ENCODE data around the gene MZB1. TPM values are rescaled to one million over a fixed set of nuclear protein-coding genes. Genes with fewer than 3 reads are reported as not detected.

The MZB1 gene
- total and polyA plus RNA-seq, 2 of the 13 experiments (the other 11 are each of a cell fraction or from before 2014, with no cell fraction given): 0.31 to 0.40 TPM

DNA sequence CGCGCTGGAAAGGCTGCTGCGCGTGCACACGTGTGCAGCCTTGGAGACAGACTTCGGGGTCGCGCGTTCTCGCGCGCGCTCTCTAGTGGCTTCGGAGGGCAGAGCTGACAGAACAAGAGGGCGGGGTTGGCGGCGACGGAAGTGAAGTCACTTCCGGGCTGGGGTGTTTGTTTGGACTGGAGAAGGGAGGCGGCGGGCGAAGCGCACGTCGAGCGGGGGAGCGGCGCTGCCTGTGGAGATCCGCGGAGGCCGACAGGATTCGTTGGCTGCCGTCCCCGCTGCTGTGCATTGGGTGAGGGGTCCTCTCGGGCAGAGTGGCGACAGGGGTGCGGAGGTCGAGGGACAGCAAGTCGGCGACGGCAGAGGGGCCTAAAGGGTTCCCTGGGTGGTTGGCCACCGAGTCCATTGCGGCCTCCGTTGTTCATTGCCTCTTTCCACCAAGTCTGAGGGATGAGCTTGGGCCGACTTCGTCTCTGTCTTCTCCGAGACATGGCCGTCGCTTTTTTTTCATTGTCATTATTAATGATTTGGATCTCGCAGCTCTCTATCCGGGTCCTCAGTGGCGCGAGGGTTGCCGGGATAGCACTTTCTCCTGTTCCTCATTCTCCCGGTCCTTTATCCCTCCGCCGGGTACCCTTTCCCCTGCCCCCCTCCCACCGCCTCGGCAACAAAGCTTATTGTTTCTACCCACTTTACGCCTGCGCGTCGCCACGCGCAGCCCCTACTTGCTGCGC is 47.9 kb downstream of the MZB1 start, which contains the start of gene PAIP2 (continued):
- peak; percentile 79 for TF ChIP-seq ZNF143 (CRISPR knock-in tag; IDR thresholded peaks at IDR 0.05)
- no peak; the same call in 1 of the 2 replicates for TF ChIP-seq ZNF292 (CRISPR knock-in tag; IDR thresholded peaks at IDR 0.05; ENCODE audit: borderline replicate concordance, low read depth)
- TF ChIP-seq, protein P1, sequence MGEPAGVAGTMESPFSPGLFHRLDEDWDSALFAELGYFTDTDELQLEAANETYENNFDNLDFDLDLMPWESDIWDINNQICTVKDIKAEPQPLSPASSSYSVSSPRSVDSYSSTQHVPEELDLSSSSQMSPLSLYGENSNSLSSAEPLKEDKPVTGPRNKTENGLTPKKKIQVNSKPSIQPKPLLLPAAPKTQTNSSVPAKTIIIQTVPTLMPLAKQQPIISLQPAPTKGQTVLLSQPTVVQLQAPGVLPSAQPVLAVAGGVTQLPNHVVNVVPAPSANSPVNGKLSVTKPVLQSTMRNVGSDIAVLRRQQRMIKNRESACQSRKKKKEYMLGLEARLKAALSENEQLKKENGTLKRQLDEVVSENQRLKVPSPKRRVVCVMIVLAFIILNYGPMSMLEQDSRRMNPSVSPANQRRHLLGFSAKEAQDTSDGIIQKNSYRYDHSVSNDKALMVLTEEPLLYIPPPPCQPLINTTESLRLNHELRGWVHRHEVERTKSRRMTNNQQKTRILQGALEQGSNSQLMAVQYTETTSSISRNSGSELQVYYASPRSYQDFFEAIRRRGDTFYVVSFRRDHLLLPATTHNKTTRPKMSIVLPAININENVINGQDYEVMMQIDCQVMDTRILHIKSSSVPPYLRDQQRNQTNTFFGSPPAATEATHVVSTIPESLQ (CRISPR knock-in tag; conservative IDR thresholded peaks at IDR 0.05): no peak
- TF ChIP-seq, protein P2, sequence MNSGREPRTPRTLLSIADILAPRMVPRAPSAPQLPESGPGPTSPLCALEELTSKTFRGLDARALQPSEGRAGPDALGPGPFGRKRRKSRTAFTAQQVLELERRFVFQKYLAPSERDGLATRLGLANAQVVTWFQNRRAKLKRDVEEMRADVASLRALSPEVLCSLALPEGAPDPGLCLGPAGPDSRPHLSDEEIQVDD (CRISPR knock-in tag; IDR thresholded peaks at IDR 0.05; ENCODE audit: borderline replicate concordance): peak; percentile 66; the same call in 1 of the 2 replicates
- TF ChIP-seq, protein P3, sequence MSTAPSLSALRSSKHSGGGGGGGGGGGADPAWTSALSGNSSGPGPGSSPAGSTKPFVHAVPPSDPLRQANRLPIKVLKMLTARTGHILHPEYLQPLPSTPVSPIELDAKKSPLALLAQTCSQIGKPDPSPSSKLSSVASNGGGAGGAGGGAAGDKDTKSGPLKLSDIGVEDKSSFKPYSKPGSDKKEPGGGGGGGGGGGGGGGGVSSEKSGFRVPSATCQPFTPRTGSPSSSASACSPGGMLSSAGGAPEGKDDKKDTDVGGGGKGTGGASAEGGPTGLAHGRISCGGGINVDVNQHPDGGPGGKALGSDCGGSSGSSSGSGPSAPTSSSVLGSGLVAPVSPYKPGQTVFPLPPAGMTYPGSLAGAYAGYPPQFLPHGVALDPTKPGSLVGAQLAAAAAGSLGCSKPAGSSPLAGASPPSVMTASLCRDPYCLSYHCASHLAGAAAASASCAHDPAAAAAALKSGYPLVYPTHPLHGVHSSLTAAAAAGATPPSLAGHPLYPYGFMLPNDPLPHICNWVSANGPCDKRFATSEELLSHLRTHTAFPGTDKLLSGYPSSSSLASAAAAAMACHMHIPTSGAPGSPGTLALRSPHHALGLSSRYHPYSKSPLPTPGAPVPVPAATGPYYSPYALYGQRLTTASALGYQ (CRISPR knock-in tag; IDR thresholded peaks at IDR 0.05): no peak; the same call in 1 of the 2 replicates
- TF ChIP-seq, protein P4, sequence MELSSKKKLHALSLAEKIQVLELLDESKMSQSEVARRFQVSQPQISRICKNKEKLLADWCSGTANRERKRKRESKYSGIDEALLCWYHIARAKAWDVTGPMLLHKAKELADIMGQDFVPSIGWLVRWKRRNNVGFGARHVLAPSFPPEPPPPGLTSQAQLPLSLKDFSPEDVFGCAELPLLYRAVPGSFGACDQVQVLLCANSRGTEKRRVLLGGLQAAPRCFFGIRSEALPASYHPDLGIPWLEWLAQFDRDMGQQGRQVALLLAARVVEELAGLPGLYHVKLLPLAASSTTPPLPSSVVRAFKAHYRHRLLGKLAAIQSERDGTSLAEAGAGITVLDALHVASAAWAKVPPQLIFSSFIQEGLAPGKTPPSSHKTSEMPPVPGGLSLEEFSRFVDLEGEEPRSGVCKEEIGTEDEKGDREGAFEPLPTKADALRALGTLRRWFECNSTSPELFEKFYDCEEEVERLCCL (CRISPR knock-in tag; IDR thresholded peaks at IDR 0.05; ENCODE audit: borderline replicate concordance): no peak; the same call in 1 of the 2 replicates
- TF ChIP-seq, protein P5, sequence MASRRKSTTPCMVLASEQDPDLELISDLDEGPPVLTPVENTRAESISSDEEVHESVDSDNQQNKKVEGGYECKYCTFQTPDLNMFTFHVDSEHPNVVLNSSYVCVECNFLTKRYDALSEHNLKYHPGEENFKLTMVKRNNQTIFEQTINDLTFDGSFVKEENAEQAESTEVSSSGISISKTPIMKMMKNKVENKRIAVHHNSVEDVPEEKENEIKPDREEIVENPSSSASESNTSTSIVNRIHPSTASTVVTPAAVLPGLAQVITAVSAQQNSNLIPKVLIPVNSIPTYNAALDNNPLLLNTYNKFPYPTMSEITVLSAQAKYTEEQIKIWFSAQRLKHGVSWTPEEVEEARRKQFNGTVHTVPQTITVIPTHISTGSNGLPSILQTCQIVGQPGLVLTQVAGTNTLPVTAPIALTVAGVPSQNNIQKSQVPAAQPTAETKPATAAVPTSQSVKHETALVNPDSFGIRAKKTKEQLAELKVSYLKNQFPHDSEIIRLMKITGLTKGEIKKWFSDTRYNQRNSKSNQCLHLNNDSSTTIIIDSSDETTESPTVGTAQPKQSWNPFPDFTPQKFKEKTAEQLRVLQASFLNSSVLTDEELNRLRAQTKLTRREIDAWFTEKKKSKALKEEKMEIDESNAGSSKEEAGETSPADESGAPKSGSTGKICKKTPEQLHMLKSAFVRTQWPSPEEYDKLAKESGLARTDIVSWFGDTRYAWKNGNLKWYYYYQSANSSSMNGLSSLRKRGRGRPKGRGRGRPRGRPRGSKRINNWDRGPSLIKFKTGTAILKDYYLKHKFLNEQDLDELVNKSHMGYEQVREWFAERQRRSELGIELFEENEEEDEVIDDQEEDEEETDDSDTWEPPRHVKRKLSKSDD (CRISPR knock-in tag; IDR thresholded peaks at IDR 0.05; ENCODE audit: low read depth): no peak
- TF ChIP-seq, protein P6, sequence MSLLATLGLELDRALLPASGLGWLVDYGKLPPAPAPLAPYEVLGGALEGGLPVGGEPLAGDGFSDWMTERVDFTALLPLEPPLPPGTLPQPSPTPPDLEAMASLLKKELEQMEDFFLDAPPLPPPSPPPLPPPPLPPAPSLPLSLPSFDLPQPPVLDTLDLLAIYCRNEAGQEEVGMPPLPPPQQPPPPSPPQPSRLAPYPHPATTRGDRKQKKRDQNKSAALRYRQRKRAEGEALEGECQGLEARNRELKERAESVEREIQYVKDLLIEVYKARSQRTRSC (CRISPR knock-in tag; IDR thresholded peaks at IDR 0.05; ENCODE audit: low read depth): no peak
- TF ChIP-seq MYC (CRISPR knock-in tag; IDR thresholded peaks at IDR 0.05; ENCODE audit: borderline replicate concordance): peak; percentile 89
- TF ChIP-seq RFX5 (IDR thresholded peaks at IDR 0.05; ENCODE audit: low read depth, low read length): peak; percentile 24; the same call in 1 of the 2 replicates
- TF ChIP-seq NAIF1 (CRISPR knock-in tag; IDR thresholded peaks at IDR 0.05; ENCODE audit: borderline replicate concordance): peak; percentile 73; the same call in 1 of the 2 replicates
- peak; percentile 47 for TF ChIP-seq GATAD2A (CRISPR knock-in tag; IDR thresholded peaks at IDR 0.05)
- peak; percentile 78; the same call in 1 of the 2 replicates for TF ChIP-seq ZNF589 (CRISPR knock-in tag; conservative IDR thresholded peaks at IDR 0.05)
- no peak for TF ChIP-seq SMYD3 (CRISPR knock-in tag; IDR thresholded peaks at IDR 0.05)
- 0 out of 2 replicates have a peak, but pooled peaks have one; percentile 65 for TF ChIP-seq ZNF766 (CRISPR knock-in tag; IDR thresholded peaks at IDR 0.05; ENCODE audit: borderline replicate concordance)
- TF ChIP-seq KLF6 (CRISPR knock-in tag; IDR thresholded peaks at IDR 0.05): peak; percentile 56; the same call in 1 of the 2 replicates
- no peak for TF ChIP-seq ONECUT2 (CRISPR knock-in tag; IDR thresholded peaks at IDR 0.05)
- no peak for TF ChIP-seq RELA (CRISPR knock-in tag; IDR thresholded peaks at IDR 0.05)
- 0 out of 2 replicates have a peak, but pooled peaks have one; percentile 50 for TF ChIP-seq GTF2F1 (IDR thresholded peaks at IDR 0.05; ENCODE audit: low read length)
- TF ChIP-seq SIN3B (IDR thresholded peaks at IDR 0.05; ENCODE audit: low read length): no peak
